GM12865 (cell line): Measurements from ENCODE around the gene PGAP3.
A peak's percentile ranks its signal among the peaks of the same experiment; 100 is the strongest.

Source experiments
- DNase-seq: peaks from one replicate; pipeline ENCODE4 v3.0.0; 2010; ENCODE audit warnings: low read depth
- H3K4me3 ChIP-seq: 2 replicates; pipeline ENCODE4 v1.5.1; 2011; ENCODE audit warnings: mild to moderate bottlenecking, low read depth, low read length, control low read depth
- TF ChIP-seq, protein P1 (sequence below): IDR thresholded peaks from 2 replicates; pipeline ENCODE4 v1.5.1; 2011; ENCODE audit warnings: low read length, control low read depth, low read depth, inconsistent platforms; ENCODE audit not compliant: insufficient read depth; ENCODE audit errors: missing control alignments

The PGAP3 gene

DNA sequence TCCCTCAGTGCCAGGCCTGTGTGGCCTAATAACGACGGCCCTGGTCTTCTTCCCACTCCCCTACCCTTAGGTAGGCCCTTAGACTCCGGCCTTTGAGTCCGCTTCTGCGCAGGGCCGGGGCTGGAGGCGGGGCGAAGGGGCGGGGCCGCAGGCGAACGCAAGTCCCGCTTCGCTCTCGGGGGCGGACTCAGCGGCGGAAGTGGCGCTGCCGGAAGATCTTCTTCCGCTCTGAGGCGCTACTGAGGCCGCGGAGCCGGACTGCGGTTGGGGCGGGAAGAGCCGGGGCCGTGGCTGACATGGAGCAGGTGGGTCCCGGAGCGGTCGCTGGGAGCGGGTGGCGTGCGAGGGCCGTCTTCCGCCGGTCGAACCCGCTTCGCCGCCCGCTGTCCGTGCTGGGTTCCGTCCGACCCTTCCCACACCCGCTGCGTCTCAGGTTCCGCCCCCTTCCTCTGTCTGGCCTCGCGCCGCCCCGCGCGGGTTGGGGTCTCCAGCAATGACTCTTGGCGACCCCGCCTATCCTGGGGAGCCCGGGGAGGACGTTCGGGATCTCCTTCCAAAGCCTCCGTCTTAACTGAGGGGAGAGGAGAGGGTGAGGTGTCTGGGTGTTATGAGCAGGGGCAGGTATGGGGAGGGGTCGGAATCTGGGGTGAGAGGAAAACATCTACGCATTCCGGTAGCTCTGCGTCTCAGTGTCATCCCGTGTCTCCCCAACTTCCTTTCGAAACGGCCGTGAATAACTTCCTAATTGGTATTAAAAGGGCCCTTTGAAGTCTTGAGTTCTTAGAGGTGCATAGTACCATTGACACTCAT lies 50.7 kb downstream of the PGAP3 start, which contains the start of gene STARD3:
TSS of gene STARD3 (plus strand) at position 218 of the 810 bp plus-strand sequence. CDS start 16,388 bp downstream, outside the sequence.
- H3K4me3 ChIP-seq, result peak within 1 kb of the TSS; percentile 90
- TF ChIP-seq, protein P1, sequence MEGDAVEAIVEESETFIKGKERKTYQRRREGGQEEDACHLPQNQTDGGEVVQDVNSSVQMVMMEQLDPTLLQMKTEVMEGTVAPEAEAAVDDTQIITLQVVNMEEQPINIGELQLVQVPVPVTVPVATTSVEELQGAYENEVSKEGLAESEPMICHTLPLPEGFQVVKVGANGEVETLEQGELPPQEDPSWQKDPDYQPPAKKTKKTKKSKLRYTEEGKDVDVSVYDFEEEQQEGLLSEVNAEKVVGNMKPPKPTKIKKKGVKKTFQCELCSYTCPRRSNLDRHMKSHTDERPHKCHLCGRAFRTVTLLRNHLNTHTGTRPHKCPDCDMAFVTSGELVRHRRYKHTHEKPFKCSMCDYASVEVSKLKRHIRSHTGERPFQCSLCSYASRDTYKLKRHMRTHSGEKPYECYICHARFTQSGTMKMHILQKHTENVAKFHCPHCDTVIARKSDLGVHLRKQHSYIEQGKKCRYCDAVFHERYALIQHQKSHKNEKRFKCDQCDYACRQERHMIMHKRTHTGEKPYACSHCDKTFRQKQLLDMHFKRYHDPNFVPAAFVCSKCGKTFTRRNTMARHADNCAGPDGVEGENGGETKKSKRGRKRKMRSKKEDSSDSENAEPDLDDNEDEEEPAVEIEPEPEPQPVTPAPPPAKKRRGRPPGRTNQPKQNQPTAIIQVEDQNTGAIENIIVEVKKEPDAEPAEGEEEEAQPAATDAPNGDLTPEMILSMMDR, result no peak
- peak; percentile 94 for DNase-seq

GRCh38 chr17:39636587-39636926 lies 51.3 kb downstream of the PGAP3 start:
- DNase-seq, result no peak
- TF ChIP-seq, protein P1, result no peak
- peak overlapping the region; percentile 90 for H3K4me3 ChIP-seq

GRCh38 chr17:39635614-39636176 lies 52.2 kb downstream of the PGAP3 start:
- TF ChIP-seq, protein P1, result no peak
- DNase-seq, result no peak
- no peak overlapping the region for H3K4me3 ChIP-seq

GRCh38 chr17:39634384-39634871 lies 53.4 kb downstream of the PGAP3 start:
- TF ChIP-seq, protein P1, result peak; percentile 64
- peak; percentile 33 for DNase-seq

GRCh38 chr17:39633570-39634183 lies 54.2 kb downstream of the PGAP3 start:
- H3K4me3 ChIP-seq, result no peak overlapping the region
- no peak for DNase-seq
- TF ChIP-seq, protein P1, result no peak

More at GRCh38 chr17:39634384-39634871, 53.4 kb downstream of the PGAP3 start:
- no peak overlapping the region for H3K4me3 ChIP-seq

DNA sequence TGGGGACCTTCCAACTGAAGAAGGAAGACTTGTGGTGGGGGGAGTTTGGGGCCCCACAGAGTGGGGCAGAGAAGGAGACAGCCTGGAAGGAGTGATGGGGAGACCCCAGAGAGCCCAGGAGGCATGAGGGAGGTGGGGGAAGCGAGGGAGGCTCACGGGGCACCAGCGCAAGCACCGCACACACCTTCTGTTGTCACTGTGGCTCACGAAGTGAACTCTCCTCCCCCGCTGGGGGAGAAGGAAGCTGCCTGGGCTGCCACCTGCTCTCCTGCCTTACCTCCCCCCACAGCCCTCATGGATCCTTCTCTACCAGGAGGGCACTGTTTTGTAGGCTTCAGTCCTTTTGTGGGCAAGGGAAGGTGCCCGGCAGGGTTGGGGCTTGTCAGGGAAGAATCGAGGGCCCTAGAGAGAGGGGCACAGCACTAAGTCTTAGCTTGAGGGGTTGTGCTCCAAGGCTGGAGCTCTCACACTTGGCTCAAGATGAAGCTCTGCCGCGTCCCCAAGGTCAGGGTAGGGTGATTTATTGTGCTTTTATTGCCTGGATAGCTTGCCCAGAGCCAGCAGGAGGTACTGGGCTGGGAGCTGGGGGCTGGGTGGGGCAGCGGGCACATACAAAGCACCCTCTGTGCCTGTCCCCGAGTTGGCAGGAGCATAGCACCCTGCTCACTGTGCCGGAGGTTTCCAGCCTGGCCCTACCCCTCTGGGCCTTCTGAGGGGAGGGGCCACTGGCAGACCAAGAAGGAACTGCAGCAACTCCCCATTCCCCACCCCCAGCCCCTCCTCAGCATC lies 55.5 kb downstream of the PGAP3 start:
- no peak overlapping the region for H3K4me3 ChIP-seq
- TF ChIP-seq, protein P1, result no peak
- no peak for DNase-seq
